A549 treated with AZD2906 at 1 μM for 4 hours (cell line): Measurements from ENCODE around the gene BEST4. TPM values are rescaled to one million over a fixed set of nuclear protein-coding genes. Genes with fewer than 3 reads are reported as not detected.

Experiments used
- total RNA-seq: library from RNA; stranded (reverse); fragments of 200-300 nt; extraction: Qiagen RNA extraction; gene quantifications from 5 replicates; pipeline ENCODE4 v1.2.3, GENCODE V29; 2022

Gene BEST4
- 0.17 to 0.37 TPM (median 0.24 TPM) in 5 replicates for total RNA-seq

DNA sequence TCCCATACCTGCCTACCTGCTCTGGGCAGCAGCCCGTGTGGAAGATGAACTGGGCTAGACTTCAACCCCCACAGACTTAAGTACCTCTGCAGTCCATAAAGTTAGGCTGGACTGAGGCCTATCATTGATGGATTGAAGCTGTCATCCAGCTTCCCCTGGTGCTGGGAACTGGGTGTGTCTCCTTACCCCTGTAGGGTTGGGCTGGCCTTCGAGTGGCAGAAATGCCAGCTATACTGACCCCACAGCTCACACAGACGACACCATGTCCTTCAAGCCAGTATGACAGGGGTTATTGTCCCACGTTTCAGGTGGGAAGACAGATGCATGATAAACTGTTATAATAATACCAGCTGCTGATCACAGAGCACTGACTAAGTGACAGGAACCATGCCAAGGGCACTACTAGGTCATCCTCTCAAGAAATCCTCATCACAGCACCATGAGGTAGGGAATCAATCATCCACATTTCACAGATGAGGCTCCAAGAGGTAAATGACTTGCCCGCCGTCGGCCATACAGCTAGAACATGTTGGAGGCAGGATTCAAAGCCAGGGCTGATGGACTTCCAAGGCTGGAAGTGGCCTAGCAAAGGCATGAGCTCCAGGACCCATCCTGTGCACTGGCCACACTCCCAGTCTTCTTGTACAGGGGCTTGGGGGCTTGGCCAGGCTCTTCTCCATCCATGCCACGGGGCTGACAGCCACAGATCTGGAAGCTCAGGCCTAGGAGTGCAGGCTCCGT, at the start of gene BEST4:
BEST4 (minus strand) TSS at position 51 of the 741 bp plus-strand sequence. CDS start 465 bp downstream, outside the sequence.

DNA sequence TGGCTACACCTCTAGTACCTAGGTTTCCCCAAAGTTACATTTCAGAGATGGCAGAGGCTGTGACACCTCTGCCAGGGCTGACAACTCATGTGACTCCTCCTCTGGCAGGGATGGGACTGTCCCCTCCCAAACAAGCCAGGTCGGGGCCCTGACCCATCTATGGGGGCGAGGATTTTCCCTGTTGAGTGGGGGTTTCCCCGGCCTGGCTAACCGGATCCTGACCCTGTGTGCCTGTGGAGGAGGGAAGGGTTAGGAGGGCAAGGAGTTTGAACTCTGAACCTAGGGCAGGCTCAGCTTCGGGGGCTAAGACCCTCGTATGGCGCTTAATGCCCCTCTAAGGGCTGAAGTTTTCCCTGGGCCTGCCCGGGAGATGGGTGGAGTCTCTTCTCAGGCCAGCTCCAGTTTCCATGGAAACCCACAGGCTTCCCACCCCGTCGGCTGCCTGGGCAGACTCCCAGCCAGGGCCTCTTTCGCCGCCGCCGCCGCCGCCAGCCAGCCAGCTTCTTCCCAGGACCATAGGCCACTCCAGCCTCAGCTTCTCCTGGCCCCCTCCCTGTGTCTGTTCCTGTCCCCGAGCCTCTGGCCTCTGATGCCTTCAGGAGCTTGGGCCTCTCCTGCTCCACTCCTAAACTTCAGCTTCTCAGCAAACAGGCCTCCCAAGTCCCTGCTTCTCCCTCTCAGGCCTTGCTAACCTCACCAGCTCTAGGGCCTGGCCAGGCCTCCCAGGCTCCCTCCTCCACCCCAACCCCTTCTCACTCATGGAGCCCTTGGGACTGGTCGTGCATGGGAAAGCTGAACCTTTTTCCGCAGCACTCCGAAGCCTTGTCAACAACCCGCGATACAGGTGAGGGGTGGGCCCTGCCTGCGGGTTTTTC, 20.3 kb upstream of the BEST4 start, which contains the start of gene BTBD19:
BTBD19 (plus strand) TSS at position 461 of the 875 bp plus-strand sequence; CDS start at position 759, 298 bp downstream.

DNA sequence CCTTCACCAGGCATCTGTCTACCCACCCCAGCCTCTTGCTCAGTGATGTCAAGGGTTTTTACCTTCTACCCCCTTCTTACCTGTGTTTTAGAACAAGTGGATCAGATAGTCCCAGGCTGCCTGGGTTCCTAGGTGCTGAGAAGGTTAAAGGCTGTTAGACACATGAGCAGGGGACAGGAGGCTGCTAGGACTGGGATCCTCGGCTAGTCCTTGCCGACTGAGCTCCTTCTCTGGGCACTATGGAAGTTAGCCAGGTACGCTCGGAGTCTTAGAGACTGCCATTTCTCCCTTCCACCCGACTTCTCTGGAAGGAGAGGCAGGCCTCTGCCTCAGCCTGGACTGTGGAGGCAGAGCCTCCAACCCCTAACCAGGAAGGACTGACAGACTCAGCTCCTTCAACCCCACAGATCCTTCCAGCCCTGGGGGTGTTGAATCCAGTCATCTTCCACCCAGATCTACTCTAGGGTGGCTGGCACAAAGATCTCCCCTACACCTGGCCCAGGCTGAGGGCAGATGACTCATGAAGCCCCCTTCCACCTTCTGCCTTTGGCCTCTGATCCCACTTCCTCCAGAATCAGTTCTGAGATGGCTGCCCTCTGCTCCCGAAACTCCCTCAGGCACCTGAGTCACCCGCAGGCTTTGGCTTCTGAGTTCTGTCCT, 18.9 kb upstream of the BEST4 start, which contains the start of gene DYNLT4:
DYNLT4 (minus strand) TSS at position 648 of the 660 bp plus-strand sequence. CDS start 683 bp downstream, outside the sequence.

DNA sequence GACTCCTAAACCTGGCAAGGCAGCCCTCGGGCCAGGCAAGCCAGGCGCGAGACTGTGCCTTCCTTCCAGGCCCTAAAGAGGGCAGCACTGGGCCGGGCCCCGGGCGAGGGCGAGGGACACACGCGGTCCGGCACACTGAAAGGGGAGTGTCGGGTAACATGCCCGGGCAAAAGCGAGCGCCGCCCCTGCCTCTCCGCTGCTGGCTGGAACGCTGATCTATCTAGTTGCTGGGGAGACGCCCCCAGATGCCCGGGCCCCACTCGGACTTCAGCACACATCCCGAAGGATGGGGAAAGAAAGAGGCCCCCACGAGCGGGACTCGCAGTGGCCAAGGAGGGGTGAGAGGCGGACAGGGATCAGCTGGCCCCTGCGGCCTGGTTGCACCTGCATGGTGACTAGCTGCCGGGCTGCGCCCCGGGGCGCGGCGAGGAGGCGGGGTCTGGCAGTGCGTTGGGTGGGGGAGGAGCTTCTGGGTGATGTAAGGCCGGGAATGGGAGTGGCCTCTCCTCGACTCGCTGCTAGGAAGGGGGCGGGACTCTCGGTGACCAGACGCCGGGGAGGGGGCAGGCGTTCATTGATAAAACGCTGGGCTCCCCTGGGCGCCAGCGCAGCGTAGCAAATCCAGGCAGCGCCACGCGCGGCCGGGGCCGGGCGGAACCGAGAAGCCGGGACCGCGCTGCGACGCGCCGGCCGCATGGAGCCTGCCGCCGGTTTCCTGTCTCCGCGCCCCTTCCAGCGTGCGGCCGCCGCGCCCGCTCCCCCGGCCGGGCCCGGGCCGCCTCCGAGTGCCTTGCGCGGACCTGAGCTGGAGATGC, 12.0 kb upstream of the BEST4 start, which contains the start of gene PLK3:
PLK3 (plus strand) TSS at position 608 of the 815 bp plus-strand sequence; CDS start at position 695, 87 bp downstream.

DNA sequence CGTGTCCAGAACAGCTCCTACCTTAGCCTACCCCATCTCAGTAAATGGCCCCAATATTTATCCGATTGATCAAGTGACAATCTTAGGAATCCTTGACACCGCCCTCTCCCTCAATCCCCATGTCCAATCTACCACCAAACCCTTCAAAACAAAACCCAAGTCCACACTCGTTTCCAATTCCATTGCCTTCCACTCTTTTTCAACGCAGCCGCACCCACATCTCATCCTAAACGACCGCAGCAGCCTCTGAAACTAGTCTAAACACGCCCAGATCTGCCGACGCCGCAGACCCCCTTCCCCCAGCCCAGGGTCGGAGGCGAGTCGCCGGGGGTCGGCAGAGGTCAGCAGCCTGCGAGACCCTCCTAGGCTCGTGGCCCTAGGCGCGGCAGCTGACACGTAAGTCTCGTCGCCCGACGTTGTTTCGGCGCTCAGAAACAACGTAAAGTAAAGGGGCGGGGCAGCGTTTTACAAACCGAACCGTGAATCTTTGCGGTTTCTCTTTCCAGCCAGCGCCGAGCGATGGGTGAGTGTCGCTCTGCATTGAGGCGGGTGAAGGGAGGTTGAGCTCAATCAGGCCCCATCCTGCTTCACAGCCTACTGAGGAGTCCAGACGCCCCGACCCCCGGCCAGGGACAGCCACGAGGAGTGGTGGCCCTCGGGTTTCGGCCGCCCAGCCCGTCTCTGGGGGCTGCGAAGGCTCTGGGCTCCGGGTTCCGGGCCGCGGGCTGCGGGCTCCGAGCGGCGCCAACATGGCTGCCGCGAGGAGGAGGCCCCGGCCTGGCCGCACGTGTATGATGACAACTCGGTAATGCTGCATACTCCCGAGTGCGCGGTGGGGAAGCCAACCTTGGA, 12.7 kb downstream of the BEST4 start, which contains the start of gene RPS8:
RPS8 (plus strand) TSS at position 463 of the 852 bp plus-strand sequence; CDS start at position 520, 57 bp downstream.

DNA sequence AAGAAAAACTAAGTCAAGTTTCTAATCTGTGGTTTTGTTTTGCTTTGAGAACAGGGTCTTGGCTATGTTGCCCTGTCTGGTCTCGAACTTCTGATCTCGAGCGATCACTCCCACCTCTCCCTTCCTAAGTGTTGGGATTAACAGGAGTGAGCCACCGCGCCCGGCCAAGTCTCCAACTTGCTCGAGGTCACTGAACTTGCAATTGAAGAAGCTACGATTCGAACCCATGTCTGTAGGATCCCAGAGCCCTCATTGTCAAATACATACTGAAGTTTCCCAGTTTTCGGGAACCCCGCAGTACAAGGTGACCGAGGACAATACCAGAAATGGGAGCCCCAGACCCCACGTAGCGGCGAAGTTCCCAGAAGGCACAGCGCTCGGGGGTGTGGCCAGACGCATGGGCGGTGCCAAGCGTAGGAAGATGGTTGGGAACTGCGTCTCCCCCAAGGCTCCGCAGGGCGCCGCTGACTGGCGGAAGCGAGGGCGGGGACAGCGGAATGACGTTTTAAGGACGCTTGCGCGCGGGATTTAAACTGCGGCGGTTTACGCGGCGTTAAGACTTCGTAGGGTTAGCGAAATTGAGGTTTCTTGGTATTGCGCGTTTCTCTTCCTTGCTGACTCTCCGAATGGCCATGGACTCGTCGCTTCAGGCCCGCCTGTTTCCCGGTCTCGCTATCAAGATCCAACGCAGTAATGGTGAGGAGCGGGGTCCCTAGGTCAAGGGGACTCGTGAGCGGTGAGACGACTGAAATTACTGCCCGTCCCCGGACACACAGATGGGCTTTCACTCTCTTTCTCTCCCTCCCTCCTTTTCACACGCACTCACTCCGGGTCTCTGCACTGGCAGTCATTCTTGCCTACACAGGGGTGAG, 48.4 kb downstream of the BEST4 start, which contains the start of gene KIF2C:
KIF2C (plus strand) TSS at position 531 of the 872 bp plus-strand sequence; CDS start at position 627, 96 bp downstream.

Other genes with a start within 250 kb of the BEST4 start
- 6.6 to 9.2 TPM (median 8.2 TPM) in 5 replicates for gene TMEM53, start 113.7 kb downstream of the BEST4 start, total RNA-seq
- 0.50 to 1.5 TPM (median 0.98 TPM) in 5 replicates for gene ARMH1, start 113.5 kb downstream of the BEST4 start, total RNA-seq
- gene RNU5D-1, start 57.0 kb downstream of the BEST4 start, total RNA-seq, result not detected in 5 replicates
- gene KIF2C, start 48.3 kb downstream of the BEST4 start, total RNA-seq, result 35.0 to 42.9 TPM (median 37.0 TPM) in 5 replicates
- 1,550 to 1,720 TPM (median 1,658 TPM) in 5 replicates for gene RPS8, start 12.6 kb downstream of the BEST4 start, total RNA-seq
- gene PLK3, start 12.2 kb upstream of the BEST4 start, total RNA-seq, result 12.5 to 18.2 TPM (median 15.1 TPM) in 5 replicates
- gene DYNLT4, start 19.2 kb upstream of the BEST4 start, total RNA-seq, result 0.63 to 0.93 TPM (median 0.68 TPM) in 4 of 5 replicates, not detected in the other
- gene BTBD19, start 20.4 kb upstream of the BEST4 start, total RNA-seq, result 1.5 to 2.6 TPM (median 2.4 TPM) in 5 replicates
- gene PTCH2, start 55.1 kb upstream of the BEST4 start, total RNA-seq, result 0.11 to 0.30 TPM (median 0.23 TPM) in 5 replicates
- 15.6 to 19.8 TPM (median 16.1 TPM) in 5 replicates for gene EIF2B3, start 198.4 kb upstream of the BEST4 start, total RNA-seq
- gene HECTD3, start 223.2 kb upstream of the BEST4 start, total RNA-seq, result 14.8 to 19.5 TPM (median 17.0 TPM) in 5 replicates
- gene UROD, start 224.1 kb upstream of the BEST4 start, total RNA-seq, result 46.5 to 49.7 TPM (median 48.8 TPM) in 5 replicates